Nephron (organoid): Measurements from ENCODE around the gene FIGN.

ENCODE experiments used
- H3K27ac Mint-ChIP-seq, 3 experiments: 2 replicates each; pipeline ENCODE4 v1.8.0; 2020; ENCODE audit warnings: mixed read lengths in 3 of 3, mild to moderate bottlenecking in 2 of 3, moderate library complexity in 1 of 3
- H3K27me3 Mint-ChIP-seq: 2 replicates; pipeline ENCODE4 v1.8.0; 2021; ENCODE audit warnings: low read depth, mild to moderate bottlenecking, moderate library complexity, mixed read lengths
- H3K36me3 Mint-ChIP-seq: 2 replicates; pipeline ENCODE4 v1.8.0; 2020; ENCODE audit warnings: low read depth, mixed read lengths
- H3K4me1 Mint-ChIP-seq: 2 replicates; pipeline ENCODE4 v1.8.0; 2020; ENCODE audit warnings: mixed read lengths
- H3K4me3 Mint-ChIP-seq, 3 experiments: 2 replicates each; pipeline ENCODE4 v1.8.0; 2020; ENCODE audit warnings: mild to moderate bottlenecking in 3 of 3, mixed read lengths in 3 of 3, moderate library complexity in 2 of 3
- H3K9me3 Mint-ChIP-seq: 2 replicates; pipeline ENCODE4 v1.8.0; 2020; ENCODE audit warnings: mixed read lengths
- CTCF ChIP-seq, 3 experiments: fragments of 200-600 bp; sonication (generic); IDR thresholded peaks; one replicate each; pipeline ENCODE4 v1.5.0; 2021; ENCODE audit warnings: antibody characterized with exemption in 3 of 3; ENCODE audit not compliant: unreplicated experiment in 3 of 3

Gene FIGN

GRCh38 chr2:163594497-163594896, 141.3 kb downstream of the FIGN start:
- no peak for TF ChIP-seq CTCF (IDR thresholded peaks at IDR 0.05; ENCODE audit: unreplicated experiment in 3 of 3)
- H3K36me3 Mint-ChIP-seq, result no peaks in the 10 kb centered on the region
- no peaks in the 10 kb centered on the region for H3K27me3 Mint-ChIP-seq
- no peaks in the 10 kb centered on the region for H3K9me3 Mint-ChIP-seq
- H3K27ac Mint-ChIP-seq, result peak overlapping the region in 2 of 3 experiments; percentile 19 to 33
- no peak overlapping the region for H3K4me3 Mint-ChIP-seq
- H3K4me1 Mint-ChIP-seq, result peaks cover 26% of the 10 kb centered on the region

- Mint-ChIP-seq H3K4me3 (no peak overlapping the region), H3K27ac (peak overlapping the region in 2 of 3 experiments; percentile 19 to 33), H3K4me1 (peaks cover 26% of the 10 kb centered on the region), H3K27me3 (no peaks in the 10 kb centered on the region), H3K9me3 (no peaks in the 10 kb centered on the region), H3K36me3 (no peaks in the 10 kb centered on the region)
- no peak for TF ChIP-seq CTCF (IDR thresholded peaks at IDR 0.05; ENCODE audit: unreplicated experiment in 3 of 3)
These were observed 141.8 kb downstream of the FIGN start for GRCh38 chr2:163593982-163594381.

- H3K4me3 Mint-ChIP-seq, result no peak overlapping the region
- H3K27me3 Mint-ChIP-seq, result no peaks in the 10 kb centered on the region
- no peaks in the 10 kb centered on the region for H3K9me3 Mint-ChIP-seq
- no peaks in the 10 kb centered on the region for H3K36me3 Mint-ChIP-seq
- peaks cover 26% of the 10 kb centered on the region for H3K4me1 Mint-ChIP-seq
- TF ChIP-seq CTCF (IDR thresholded peaks at IDR 0.05; ENCODE audit: unreplicated experiment in 3 of 3), result no peak
- H3K27ac Mint-ChIP-seq, result peak overlapping the region in 1 of 3 experiments; percentile 8
These were observed 142.7 kb downstream of the FIGN start for GRCh38 chr2:163592954-163593622.

DNA sequence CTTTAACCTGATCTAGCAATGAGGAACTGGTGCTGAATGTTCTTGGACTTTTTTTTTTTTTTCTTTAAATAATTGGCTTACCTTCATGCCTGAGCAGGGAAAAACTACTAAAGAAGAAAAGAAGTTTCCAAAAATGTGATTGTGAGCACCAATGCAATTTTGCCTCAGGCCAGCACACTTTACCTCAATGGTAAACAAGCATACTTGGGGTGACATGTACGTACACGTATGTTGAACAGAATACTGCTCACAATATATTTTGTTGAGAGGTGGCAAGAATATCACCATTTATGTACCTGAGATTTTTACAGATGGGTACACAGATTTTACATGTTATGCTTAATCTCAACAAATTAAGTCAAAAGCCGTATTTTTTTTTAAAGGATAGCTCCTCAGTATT, 144.3 kb downstream of the FIGN start:
- Mint-ChIP-seq H3K9me3 (no peaks in the 10 kb centered on the region), H3K36me3 (no peaks in the 10 kb centered on the region), H3K4me1 (peaks cover 26% of the 10 kb centered on the region), H3K27ac (no peak overlapping the region), H3K4me3 (no peak overlapping the region), H3K27me3 (no peaks in the 10 kb centered on the region)
- TF ChIP-seq CTCF (IDR thresholded peaks at IDR 0.05; ENCODE audit: unreplicated experiment in 3 of 3), result no peak

DNA sequence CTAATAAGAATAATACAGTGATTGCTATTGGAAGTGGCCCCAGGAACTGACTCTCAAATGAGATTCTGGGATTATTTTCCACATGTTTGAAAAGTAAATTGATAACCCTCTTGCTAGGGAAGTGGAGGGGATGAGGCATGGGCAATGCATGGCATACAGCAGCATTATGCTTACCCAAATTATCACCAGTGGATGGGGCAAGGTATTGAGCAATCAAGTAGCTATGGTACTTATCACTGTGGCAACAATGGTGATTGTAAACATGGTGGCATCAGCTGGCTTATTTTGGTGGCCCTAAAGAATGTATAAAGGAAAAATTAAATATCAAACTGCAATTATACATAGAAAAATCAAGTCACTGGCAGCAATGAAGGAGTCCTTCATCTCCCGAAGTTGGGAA, 155.1 kb downstream of the FIGN start:
- Mint-ChIP-seq H3K4me3 (no peak overlapping the region), H3K27ac (peak overlapping the region in 2 of 3 experiments; percentile 2 to 32), H3K4me1 (no peaks in the 10 kb centered on the region), H3K36me3 (no peaks in the 10 kb centered on the region), H3K27me3 (no peaks in the 10 kb centered on the region), H3K9me3 (no peaks in the 10 kb centered on the region)
- no peak for TF ChIP-seq CTCF (IDR thresholded peaks at IDR 0.05; ENCODE audit: unreplicated experiment in 3 of 3)

DNA sequence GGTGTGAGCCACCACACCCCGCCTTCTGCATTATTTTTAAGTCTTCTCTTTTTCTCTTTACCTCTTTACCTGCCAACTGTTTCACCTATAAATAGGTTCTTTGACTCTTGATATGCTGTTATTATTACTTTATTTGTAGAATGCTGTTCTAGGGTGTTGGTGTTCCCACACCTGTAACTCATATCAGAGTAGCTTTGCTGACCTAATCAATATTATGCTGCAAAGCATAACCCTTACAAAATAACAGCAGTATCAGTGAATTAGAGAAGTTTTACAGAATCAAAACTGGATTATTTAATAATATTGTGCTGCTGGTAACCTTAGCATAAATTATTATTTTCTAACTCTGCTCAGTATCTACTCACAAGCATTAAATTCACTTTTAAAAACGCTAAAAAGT, 161.5 kb downstream of the FIGN start:
- Mint-ChIP-seq H3K27ac (no peak overlapping the region), H3K4me1 (no peaks in the 10 kb centered on the region), H3K9me3 (no peaks in the 10 kb centered on the region), H3K4me3 (no peak overlapping the region), H3K27me3 (no peaks in the 10 kb centered on the region), H3K36me3 (no peaks in the 10 kb centered on the region)
- no peak for TF ChIP-seq CTCF (IDR thresholded peaks at IDR 0.05; ENCODE audit: unreplicated experiment in 3 of 3)
